DOHH2 (cell line): ENCODE results near the gene DR1.

Experiments
- EZH2phosphoT487 ChIP-seq: fragments of 200-600 bp; sonication (generic); IDR thresholded peaks from 2 replicates; pipeline ENCODE4 v1.6.1; 2017; ENCODE audit warnings: borderline replicate concordance, mild to moderate bottlenecking, antibody characterized with exemption, low read length, moderate library complexity, mixed read lengths
- TF ChIP-seq, protein P1 (sequence below): fragments of 200-600 bp; sonication (generic); IDR thresholded peaks from one replicate; pipeline ENCODE4 v1.5.1; 2014; ENCODE audit warnings: antibody characterized with exemption, mild to moderate bottlenecking, low read depth, low read length; ENCODE audit not compliant: poor library complexity, severe bottlenecking

DNA sequence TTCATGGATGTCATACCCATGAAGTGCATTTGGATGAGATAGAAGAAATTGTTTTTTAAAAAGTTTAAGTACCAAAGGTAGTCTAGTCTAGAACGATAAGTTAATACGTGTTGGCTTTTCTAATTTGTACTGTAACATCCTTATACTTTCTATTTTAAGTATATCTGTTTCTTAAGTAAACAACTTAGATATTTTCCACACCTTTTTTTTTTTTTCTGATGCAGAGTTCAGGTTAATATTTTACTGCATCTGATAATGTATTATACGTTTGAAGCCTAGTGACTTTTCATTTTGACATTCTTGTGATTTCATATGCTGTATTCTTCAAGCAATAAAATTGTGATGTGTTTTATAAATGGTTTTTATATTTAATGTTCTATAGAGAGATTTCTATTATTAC, 16.5 kb downstream of the DR1 start:
- TF ChIP-seq, protein P1, sequence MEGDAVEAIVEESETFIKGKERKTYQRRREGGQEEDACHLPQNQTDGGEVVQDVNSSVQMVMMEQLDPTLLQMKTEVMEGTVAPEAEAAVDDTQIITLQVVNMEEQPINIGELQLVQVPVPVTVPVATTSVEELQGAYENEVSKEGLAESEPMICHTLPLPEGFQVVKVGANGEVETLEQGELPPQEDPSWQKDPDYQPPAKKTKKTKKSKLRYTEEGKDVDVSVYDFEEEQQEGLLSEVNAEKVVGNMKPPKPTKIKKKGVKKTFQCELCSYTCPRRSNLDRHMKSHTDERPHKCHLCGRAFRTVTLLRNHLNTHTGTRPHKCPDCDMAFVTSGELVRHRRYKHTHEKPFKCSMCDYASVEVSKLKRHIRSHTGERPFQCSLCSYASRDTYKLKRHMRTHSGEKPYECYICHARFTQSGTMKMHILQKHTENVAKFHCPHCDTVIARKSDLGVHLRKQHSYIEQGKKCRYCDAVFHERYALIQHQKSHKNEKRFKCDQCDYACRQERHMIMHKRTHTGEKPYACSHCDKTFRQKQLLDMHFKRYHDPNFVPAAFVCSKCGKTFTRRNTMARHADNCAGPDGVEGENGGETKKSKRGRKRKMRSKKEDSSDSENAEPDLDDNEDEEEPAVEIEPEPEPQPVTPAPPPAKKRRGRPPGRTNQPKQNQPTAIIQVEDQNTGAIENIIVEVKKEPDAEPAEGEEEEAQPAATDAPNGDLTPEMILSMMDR, result no peak
- TF ChIP-seq EZH2phosphoT487, result no peak
